Nephron (organoid): ENCODE data around the gene TMEM63A.
A peak's percentile ranks its signal among the peaks of the same experiment; 100 is the strongest.

Source experiments
- H3K27ac Mint-ChIP-seq, 3 experiments: 2 replicates each; pipeline ENCODE4 v1.8.0; 2020; ENCODE audit warnings: mixed read lengths in 3 of 3, mild to moderate bottlenecking in 2 of 3, moderate library complexity in 1 of 3
- H3K27me3 Mint-ChIP-seq: 2 replicates; pipeline ENCODE4 v1.8.0; 2021; ENCODE audit warnings: low read depth, mild to moderate bottlenecking, moderate library complexity, mixed read lengths
- H3K36me3 Mint-ChIP-seq: 2 replicates; pipeline ENCODE4 v1.8.0; 2020; ENCODE audit warnings: low read depth, mixed read lengths
- H3K4me1 Mint-ChIP-seq: 2 replicates; pipeline ENCODE4 v1.8.0; 2020; ENCODE audit warnings: mixed read lengths
- H3K4me3 Mint-ChIP-seq, 3 experiments: 2 replicates each; pipeline ENCODE4 v1.8.0; 2020; ENCODE audit warnings: mild to moderate bottlenecking in 3 of 3, mixed read lengths in 3 of 3, moderate library complexity in 2 of 3
- H3K9me3 Mint-ChIP-seq: 2 replicates; pipeline ENCODE4 v1.8.0; 2020; ENCODE audit warnings: mixed read lengths
- CTCF ChIP-seq, 3 experiments: fragments of 200-600 bp; sonication (generic); IDR thresholded peaks; one replicate each; pipeline ENCODE4 v1.5.0; 2021; ENCODE audit warnings: antibody characterized with exemption in 3 of 3; ENCODE audit not compliant: unreplicated experiment in 3 of 3

TMEM63A gene

GRCh38 chr1:225850370-225850769, 31.8 kb downstream of the TMEM63A start:
- no peak for TF ChIP-seq CTCF (IDR thresholded peaks at IDR 0.05; ENCODE audit: unreplicated experiment in 3 of 3)
- H3K4me1 Mint-ChIP-seq: peaks cover 29% of the 10 kb centered on the region
- H3K9me3 Mint-ChIP-seq: no peaks in the 10 kb centered on the region
- H3K27me3 Mint-ChIP-seq: no peaks in the 10 kb centered on the region
- peak overlapping the region in 2 of 3 experiments; percentile 63 to 67 for H3K27ac Mint-ChIP-seq
- H3K36me3 Mint-ChIP-seq: peaks cover 59% of the 10 kb centered on the region
- H3K4me3 Mint-ChIP-seq: no peak overlapping the region

- no peak overlapping the region for H3K4me3 Mint-ChIP-seq
- H3K27ac Mint-ChIP-seq: peak overlapping the region; percentile 63 to 67 (median 64)
- H3K36me3 Mint-ChIP-seq: peaks cover 57% of the 10 kb centered on the region
- H3K4me1 Mint-ChIP-seq: peaks cover 29% of the 10 kb centered on the region
- no peaks in the 10 kb centered on the region for H3K9me3 Mint-ChIP-seq
- H3K27me3 Mint-ChIP-seq: no peaks in the 10 kb centered on the region
- TF ChIP-seq CTCF (IDR thresholded peaks at IDR 0.05; ENCODE audit: unreplicated experiment in 3 of 3): no peak
These were observed 32.3 kb downstream of the TMEM63A start for GRCh38 chr1:225849925-225850324.

GRCh38 chr1:225848030-225848955, 33.9 kb downstream of the TMEM63A start:
- Mint-ChIP-seq H3K36me3 (peaks cover 56% of the 10 kb centered on the region), H3K4me1 (peaks cover 29% of the 10 kb centered on the region), H3K27ac (peak overlapping the region; percentile 85 to 96 (median 94)), H3K27me3 (no peaks in the 10 kb centered on the region), H3K9me3 (no peaks in the 10 kb centered on the region), H3K4me3 (peak overlapping the region in 1 of 3 experiments; percentile 7)
- TF ChIP-seq CTCF (IDR thresholded peaks at IDR 0.05; ENCODE audit: unreplicated experiment in 3 of 3): no peak

- Mint-ChIP-seq H3K4me1 (peaks cover 34% of the 10 kb centered on the region), H3K36me3 (peaks cover 58% of the 10 kb centered on the region), H3K27me3 (no peaks in the 10 kb centered on the region), H3K4me3 (no peak overlapping the region), H3K27ac (peak overlapping the region in 2 of 3 experiments; percentile 94 to 96), H3K9me3 (no peaks in the 10 kb centered on the region)
- no peak for TF ChIP-seq CTCF (IDR thresholded peaks at IDR 0.05; ENCODE audit: unreplicated experiment in 3 of 3)
These were observed 34.6 kb downstream of the TMEM63A start for GRCh38 chr1:225847610-225848009.

- Mint-ChIP-seq H3K4me1 (peaks cover 31% of the 10 kb centered on the region), H3K9me3 (no peaks in the 10 kb centered on the region), H3K27me3 (no peaks in the 10 kb centered on the region), H3K4me3 (no peak overlapping the region), H3K36me3 (peaks cover 50% of the 10 kb centered on the region), H3K27ac (peak overlapping the region; percentile 43 to 75 (median 64))
- no peak for TF ChIP-seq CTCF (IDR thresholded peaks at IDR 0.05; ENCODE audit: unreplicated experiment in 3 of 3)
These were observed 35.6 kb downstream of the TMEM63A start for GRCh38 chr1:225846331-225847310.
